NCI-H524 (cell line): ENCODE results near the gene CTXND1.

Experiments
- DNase-seq, 2 experiments: peaks; one replicate each; lab custom pipeline; 2025; lab: John Stamatoyannopoulos, UW

The CTXND1 gene

DNA sequence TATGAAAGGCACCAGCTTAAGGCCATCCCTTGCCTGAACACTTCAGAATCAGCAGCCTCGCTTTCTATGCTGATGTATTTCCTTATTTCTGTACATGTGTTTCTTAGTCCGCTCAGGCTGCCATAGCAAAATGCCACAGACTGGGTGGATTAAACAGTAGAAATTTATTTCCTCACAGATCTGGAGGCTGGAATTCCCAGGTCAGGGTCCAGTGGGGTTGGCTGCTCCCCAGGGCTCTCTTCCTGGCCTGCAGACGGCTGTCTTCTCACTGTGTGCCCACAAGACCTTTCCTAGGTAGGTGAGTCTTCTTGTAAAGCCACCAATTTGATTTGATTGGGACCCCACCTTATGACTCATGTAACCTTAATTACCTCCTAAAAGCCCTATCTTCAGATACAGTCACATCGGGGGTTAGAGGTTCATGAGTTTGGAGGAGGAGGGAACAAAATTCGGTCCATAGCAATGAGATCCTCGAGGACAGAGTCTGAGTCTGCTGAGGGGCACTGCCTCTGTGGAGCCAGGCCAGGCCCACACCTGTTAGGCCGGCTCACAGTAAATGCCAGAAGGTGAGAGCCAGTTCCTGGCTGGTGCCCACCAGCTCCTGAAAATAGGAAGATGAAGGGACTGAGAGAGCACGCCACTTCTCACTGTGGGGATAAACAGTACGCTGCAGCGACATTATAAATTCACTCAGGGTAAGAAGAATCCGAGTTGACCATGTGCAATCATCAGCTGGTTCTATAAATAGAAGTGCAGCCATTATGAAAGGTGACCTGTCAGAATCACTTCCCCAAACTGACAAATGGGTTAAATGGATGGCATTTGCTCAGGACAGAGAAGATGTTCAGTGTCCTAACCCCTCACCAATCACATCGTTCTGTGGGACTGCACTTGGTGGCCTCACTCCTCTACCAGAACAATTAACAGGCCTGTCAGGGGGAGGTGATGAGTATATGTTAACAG, 41.1 kb downstream of the CTXND1 start:
- no peak for DNase-seq

GRCh38 chr15:80208758-80209734, 43.0 kb downstream of the CTXND1 start:
- peak in 1 of 2 experiments; percentile 69 for DNase-seq

DNA sequence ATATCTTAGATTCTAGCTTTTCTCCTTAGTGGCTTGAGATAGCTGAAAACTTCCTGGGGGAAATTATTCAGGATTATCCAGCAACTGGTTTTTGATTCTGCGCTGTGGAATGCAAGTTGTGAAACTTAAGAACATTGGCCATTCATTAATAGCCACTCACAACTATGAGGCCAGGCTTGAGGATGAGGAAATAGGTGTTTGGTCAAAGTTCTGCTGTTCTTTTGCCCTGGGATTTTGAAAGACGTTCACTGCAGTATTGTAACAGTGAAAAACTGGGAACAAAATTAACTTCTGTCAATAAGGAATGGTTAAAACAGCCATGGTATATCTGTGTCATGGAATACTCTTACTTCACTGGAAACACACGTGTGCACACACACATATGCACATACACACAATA, 44.1 kb downstream of the CTXND1 start:
- no peak for DNase-seq

DNA sequence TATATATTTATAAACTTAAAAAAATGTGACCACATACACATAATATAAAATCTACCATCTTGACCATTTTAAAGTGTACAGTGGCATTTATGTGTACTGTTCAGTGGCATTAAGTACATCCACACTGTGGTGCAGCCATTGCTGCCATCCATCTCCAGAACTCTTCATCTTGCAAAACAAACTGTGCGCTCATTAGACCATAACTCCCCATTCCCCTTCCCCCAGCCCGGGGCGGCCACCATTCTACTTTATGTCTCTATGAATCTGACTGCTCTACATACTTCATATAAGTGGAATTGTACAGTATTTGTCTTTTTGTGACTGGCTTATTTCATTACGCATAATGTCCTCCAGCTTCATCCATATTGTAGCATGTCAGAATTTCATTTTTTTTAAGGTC, 47.8 kb downstream of the CTXND1 start:
- no peak for DNase-seq

GRCh38 chr15:80203361-80203885, 48.6 kb downstream of the CTXND1 start:
- DNase-seq, result no peak

DNA sequence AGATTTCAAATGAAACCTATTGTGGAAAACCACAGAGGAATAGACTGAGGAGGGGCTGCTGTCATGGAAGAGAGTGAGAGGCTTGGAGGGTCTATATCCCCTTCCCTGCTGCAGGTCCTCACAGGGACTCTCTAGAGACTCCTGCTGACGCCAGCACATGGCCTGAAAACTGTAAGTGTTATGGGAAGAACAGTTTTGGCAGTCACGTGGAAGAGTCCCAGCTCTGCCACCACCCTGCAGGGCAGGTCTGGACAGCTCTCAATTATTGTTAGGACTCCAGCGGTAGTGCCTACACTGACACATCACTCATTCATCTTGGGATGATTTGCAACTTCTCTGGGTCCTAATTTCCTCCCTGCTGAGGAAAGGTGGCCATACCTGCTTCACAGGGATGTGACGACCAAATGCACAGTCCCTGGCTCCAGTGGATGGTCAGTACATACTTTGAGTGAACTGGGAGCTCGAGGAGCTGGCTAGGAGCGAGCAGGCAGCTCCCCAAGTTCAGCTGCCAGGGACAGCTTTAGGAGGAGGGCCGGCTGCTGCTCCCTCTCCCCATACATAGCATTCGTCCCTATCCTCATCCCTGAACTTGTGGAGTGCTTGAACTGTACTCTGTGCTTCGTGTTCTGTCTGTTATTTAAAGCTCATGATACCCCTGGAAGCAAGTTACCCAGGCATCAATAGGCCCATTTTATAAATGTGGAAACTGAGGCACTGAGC, 49.2 kb downstream of the CTXND1 start:
- DNase-seq, result no peak

DNA sequence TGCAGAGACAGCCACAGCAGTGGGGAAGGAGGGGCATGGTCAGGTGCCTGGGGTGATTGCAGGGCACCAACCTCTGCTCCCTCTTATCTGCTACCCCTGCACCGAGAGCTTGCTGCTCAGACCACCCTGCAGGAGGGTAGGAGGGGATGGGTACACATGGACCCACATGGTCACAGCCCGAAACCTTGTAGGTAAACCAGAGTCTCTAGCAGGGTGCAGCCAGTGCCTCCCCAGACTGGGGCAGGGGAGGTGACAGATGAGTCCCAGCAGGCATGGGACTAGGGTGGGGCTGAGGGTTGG, 50.0 kb downstream of the CTXND1 start:
- no peak for DNase-seq

- no peak for DNase-seq
These were observed 50.6 kb downstream of the CTXND1 start for GRCh38 chr15:80201256-80202015.

- no peak for DNase-seq
These were observed 52.1 kb downstream of the CTXND1 start for GRCh38 chr15:80199869-80200268.

GRCh38 chr15:80199366-80199765, 52.6 kb downstream of the CTXND1 start:
- no peak for DNase-seq

DNA sequence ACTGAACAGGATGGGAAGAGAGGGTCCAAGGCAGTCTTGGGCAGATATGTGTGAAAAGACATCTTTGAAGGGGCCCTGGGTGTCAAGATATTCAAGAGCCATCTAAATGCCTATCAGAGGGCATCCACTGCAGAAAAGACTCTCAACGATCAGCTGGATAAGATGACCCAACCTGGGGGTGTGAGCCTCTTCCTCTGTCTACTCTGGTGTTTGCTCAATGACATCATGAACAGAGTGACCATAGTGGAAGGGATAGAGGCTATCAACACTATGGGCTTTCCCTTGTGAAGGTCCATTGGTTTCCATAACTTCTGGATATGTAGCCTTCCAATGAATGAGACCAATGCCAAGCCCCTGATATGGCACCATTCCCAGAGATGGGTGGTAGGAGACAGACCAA, 57.1 kb downstream of the CTXND1 start:
- DNase-seq, result no peak

GRCh38 chr15:80194186-80194585, 57.8 kb downstream of the CTXND1 start:
- no peak for DNase-seq

GRCh38 chr15:80191897-80192595, 60.0 kb downstream of the CTXND1 start:
- no peak for DNase-seq

DNA sequence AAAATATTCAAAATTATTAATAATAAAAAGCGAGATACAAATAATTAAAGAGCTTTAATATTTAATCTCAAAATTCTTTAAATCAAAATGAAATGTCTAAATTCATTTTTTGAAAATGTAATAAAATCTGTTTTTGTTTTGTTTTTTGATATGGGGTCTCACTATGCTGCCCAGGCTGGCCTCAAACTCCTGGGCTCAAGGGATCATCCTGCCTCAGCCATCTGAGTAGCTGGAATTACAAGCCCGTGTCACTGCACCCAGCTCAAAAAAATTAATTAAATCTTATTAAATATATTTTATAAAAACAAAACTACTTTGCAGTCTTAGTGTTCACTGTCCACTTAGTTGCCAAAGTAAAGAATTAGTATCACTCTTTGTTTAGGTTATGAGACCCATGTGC, 60.8 kb downstream of the CTXND1 start:
- no peak for DNase-seq

GRCh38 chr15:80188251-80188650, 63.8 kb downstream of the CTXND1 start:
- DNase-seq, result peak; percentile 70 to 94

DNA sequence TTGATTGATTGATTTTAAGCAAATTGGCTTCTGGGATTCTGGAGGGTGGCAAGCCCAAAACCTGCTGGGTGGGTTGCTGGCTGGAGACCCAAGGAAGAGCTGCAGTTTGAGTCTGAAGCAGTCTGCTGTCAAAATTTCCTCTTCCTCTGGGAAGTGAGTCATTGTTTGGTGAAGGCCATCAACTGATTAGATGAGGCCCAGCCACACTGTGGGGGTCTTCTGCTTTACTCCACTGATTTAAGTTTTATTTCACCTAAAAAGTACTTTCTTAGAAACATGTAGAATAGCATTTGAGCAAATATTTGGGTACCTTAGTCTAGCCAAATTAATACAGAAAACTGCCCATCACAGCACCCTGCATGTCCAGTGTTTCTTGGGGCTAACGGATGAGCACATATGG, 65.4 kb downstream of the CTXND1 start:
- no peak for DNase-seq

- DNase-seq, result no peak
These were observed 65.9 kb downstream of the CTXND1 start for GRCh38 chr15:80186066-80186465.

GRCh38 chr15:80185152-80185551, 66.9 kb downstream of the CTXND1 start:
- DNase-seq, result no peak

- no peak for DNase-seq
These were observed 67.5 kb downstream of the CTXND1 start for GRCh38 chr15:80184554-80184953.

DNA sequence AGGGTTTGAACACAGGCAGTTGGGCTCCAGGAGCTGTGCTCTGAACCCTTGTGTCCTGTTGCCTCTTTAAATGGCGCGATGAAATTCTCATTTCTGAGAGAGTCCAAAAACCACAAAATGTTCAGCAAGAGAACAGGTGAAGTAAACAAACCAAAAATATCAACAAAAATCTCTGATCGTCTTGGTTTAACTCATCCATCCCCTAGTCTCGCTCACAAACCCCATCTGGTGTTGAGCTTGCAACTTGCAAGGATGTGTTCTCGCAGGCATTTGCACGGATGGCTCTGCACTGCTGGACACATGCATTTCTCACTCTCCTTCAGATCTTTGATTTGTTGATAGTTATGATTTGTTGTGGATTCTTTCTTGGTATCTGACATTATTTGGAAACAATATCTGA, 68.1 kb downstream of the CTXND1 start:
- peak in 1 of 2 experiments; percentile 36 for DNase-seq

DNA sequence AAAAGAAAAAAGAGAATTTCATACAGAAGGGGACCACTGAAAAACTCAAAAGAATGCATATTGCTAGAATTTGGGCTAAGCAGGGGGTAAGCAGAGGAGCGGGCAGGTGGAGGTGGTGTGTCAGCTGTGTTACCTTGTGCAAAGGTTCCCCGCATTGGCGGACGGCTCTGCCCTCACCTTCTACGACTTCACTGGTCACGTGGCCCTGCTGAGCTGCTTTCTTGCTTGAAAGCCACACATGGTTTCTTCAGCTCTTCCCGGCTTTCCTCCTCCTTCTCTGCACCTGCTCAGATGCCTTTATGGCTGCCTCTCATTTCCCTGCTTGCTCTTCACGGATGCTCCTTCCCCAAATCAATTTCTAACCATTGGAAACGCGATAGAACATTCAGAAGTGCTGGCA, 68.7 kb downstream of the CTXND1 start:
- no peak for DNase-seq
